Omental fat pad (tissue), 4 donors: ENCODE measurements around the gene TNRC6A. TPM values are rescaled to one million over a fixed set of nuclear protein-coding genes. Genes with fewer than 3 reads are reported as not detected.

Source experiments
- ATAC-seq: fragments of 150-250 bp; one replicate; pipeline ENCODE4 v1.9.1; 2016; ENCODE audit warnings: mild to moderate bottlenecking, moderate library complexity; ENCODE audit not compliant: low FRiP score
- DNase-seq: peaks from one replicate; pipeline ENCODE4 v3.0.0-alpha.2; 2019; ENCODE audit warnings: low spot score
- total RNA-seq, 4 donors: library from RNA; depleted of rRNA; stranded (reverse); fragments of >200 nt; gene quantifications; one replicate each; pipeline ENCODE4 v1.1.0, GENCODE V29; 2016
- TF ChIP-seq, protein P1 (sequence below), 3 donors: fragments of 450-650 bp; IDR thresholded peaks; one replicate each; pipeline ENCODE4 v1.5.1; 2016 to 2017; ENCODE audit warnings: antibody characterized with exemption in 3 of 3, mild to moderate bottlenecking in 3 of 3, moderate library complexity in 2 of 3

The TNRC6A gene
- total RNA-seq, 4 donors from 2014 or later, result 30.7 to 89.5 (median 53.0) TPM

DNA sequence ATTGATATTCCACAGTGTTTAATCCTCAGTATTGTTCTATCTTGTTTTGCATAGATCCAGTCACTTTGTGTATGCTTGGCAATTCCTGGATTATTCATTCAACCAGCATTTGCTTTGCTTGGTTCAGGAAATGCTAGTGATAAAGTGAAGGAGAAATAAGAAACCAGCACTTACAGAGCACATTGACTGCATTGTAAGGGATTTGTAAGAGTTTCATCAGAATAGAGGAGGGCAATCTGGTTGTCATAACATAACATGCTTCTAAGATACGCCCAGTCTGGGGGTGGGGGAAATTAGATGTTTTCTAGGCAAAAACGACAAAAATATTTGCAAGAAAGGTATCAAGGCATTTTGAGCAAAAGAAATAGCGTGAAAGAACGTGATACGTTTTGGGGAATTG, 40.4 kb downstream of the TNRC6A start:
- TF ChIP-seq, protein P1, sequence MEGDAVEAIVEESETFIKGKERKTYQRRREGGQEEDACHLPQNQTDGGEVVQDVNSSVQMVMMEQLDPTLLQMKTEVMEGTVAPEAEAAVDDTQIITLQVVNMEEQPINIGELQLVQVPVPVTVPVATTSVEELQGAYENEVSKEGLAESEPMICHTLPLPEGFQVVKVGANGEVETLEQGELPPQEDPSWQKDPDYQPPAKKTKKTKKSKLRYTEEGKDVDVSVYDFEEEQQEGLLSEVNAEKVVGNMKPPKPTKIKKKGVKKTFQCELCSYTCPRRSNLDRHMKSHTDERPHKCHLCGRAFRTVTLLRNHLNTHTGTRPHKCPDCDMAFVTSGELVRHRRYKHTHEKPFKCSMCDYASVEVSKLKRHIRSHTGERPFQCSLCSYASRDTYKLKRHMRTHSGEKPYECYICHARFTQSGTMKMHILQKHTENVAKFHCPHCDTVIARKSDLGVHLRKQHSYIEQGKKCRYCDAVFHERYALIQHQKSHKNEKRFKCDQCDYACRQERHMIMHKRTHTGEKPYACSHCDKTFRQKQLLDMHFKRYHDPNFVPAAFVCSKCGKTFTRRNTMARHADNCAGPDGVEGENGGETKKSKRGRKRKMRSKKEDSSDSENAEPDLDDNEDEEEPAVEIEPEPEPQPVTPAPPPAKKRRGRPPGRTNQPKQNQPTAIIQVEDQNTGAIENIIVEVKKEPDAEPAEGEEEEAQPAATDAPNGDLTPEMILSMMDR (IDR thresholded peaks at IDR 0.05), result no peak
- DNase-seq (no peak), ATAC-seq (peak; percentile 48)

DNA sequence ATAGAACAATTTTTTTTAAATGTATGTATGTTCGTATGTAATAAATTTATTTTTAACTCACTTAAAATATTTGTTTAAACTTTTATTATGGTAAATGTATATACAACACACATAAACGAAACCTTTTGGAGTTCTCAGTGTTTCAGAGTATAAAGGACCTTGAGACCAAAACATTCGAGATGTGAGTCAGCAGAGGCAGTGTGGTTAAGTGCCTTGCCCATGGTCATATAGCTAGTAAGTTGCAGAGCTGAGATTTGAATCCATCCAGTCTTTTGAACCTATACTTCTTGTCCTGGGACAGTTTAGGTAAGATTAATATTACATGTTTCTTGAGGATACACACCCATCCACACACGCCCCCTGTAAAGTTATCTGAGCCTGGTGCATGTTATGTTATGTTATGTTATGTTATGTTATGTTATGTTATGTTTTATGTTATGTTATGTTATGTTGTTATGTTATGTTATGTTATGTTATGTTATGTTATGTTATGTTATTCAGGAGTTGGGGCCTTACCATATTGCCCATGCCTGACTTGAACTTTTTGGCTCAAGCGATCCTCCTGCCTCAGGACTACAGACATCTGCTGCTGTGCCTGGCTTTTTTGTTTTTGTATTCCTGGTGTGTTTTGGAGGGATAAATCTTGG, 41.8 kb downstream of the TNRC6A start:
- no peak for DNase-seq
- no peak for ATAC-seq
- TF ChIP-seq, protein P1 (IDR thresholded peaks at IDR 0.05), result no peak

DNA sequence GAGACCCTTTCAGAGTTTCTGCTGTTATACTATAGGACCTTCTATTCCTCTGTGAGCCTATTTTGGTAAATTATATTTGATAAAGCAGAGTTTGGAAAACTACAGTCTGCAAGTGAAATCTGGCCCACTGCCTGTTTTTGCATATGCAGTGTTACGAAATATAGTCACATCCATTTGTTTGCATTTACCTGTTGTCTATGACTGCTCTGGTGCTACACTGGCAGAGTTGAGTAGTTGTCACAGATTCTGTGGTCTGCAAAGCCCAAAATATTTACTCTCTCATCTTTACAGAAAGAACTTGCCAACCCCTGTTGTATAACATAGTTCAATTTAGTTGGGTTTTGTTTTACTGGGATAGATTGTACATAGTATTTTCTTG, 42.3 kb downstream of the TNRC6A start:
- ATAC-seq (no peak), DNase-seq (no peak)
- TF ChIP-seq, protein P1 (IDR thresholded peaks at IDR 0.05), result no peak

DNA sequence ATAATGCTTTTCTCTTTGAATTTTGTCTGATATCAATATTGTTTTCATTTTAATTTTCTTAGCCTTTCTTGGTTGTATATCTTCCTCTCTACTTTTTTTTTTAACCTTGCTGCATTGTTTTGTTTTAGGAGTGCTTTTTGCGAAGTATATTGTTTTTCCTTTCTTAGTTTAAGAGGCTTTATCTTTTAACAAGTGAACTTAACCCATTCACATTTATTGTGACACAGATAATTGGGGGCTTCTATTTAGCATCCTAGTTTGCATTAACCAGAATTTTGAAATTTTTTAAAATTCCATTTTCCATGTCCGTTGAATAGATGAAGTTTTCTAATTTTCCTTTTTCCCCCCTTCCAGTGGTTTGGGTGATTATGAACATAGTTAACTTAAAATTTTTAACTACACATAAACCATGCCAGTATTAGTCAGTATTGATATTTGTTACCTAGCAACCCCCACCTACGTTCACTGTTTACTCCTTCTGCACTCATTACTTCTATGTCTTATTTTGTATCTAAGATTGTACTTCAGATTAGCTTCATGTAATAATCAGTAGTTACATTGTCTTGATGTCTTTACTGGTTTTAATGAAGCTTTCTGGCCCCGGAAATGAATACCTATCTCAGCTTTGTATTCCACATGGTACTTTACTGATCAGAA, 44.4 kb downstream of the TNRC6A start:
- TF ChIP-seq, protein P1 (IDR thresholded peaks at IDR 0.05), result no peak
- ATAC-seq (no peak), DNase-seq (no peak)

DNA sequence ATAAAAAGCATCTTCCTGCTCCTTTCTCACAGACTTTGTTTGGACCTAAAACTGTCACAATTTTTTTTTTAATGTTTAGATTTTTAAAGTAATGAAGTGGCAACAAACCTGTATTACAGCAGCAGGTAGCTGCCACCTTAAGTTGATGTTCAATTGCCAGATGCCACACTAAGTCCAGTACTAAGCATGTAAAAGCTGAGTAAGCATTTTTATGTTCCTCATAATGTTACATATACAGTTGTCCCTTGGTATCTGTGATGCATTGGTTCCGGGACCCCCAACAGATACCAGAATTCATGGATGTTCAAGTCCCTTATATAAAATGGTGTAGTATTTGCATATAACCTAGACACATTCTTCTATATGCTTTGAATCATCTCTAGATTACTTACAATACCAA, 45.1 kb downstream of the TNRC6A start:
- DNase-seq (no peak), ATAC-seq (no peak)
- TF ChIP-seq, protein P1 (IDR thresholded peaks at IDR 0.05), result no peak

DNA sequence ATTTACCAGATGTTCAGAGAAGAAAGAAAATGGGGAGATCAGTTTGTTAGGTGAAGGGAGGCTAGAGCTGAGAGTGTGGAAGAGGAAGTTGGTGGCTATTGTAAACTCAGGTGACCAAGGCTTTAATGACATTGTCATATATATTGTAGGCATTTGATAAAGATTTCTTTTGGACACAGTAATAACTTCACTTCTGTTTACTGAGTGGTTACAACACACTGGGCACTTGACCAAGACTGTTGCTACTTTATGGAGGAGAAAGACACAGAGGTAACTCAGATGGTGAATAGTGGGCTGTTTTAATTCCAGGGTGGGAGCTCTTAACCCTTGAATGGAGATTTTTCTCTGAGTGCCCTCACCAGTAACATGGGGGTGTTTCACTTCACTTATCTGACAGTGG, 46.0 kb downstream of the TNRC6A start:
- ATAC-seq (no peak), DNase-seq (no peak)
- TF ChIP-seq, protein P1 (IDR thresholded peaks at IDR 0.05), result no peak
